AG09309 (cell line): Measurements from ENCODE around the gene SH3GL1.

Experiments used
- DNase-seq: peaks from one replicate; pipeline ENCODE4 v3.0.0-alpha.2; 2010; ENCODE audit warnings: low read depth
- H3K4me3 ChIP-seq: 2 replicates; pipeline ENCODE4 v1.5.1; 2011; ENCODE audit warnings: mild to moderate bottlenecking, low read depth, low read length, moderate library complexity; ENCODE audit not compliant: control insufficient read depth
- TF ChIP-seq, protein P1 (sequence below): IDR thresholded peaks from 2 replicates; pipeline ENCODE4 v1.5.1; 2011; ENCODE audit warnings: mild to moderate bottlenecking, low read depth, low read length, inconsistent platforms; ENCODE audit not compliant: insufficient read depth, control insufficient read depth; ENCODE audit errors: missing control alignments

Gene SH3GL1

GRCh38 chr19:4401769-4402170 lies 1.4 kb upstream of the SH3GL1 start:
- DNase-seq, result no peak
- TF ChIP-seq, protein P1, sequence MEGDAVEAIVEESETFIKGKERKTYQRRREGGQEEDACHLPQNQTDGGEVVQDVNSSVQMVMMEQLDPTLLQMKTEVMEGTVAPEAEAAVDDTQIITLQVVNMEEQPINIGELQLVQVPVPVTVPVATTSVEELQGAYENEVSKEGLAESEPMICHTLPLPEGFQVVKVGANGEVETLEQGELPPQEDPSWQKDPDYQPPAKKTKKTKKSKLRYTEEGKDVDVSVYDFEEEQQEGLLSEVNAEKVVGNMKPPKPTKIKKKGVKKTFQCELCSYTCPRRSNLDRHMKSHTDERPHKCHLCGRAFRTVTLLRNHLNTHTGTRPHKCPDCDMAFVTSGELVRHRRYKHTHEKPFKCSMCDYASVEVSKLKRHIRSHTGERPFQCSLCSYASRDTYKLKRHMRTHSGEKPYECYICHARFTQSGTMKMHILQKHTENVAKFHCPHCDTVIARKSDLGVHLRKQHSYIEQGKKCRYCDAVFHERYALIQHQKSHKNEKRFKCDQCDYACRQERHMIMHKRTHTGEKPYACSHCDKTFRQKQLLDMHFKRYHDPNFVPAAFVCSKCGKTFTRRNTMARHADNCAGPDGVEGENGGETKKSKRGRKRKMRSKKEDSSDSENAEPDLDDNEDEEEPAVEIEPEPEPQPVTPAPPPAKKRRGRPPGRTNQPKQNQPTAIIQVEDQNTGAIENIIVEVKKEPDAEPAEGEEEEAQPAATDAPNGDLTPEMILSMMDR, result no peak
- H3K4me3 ChIP-seq, result peak overlapping the region; percentile 27

DNA sequence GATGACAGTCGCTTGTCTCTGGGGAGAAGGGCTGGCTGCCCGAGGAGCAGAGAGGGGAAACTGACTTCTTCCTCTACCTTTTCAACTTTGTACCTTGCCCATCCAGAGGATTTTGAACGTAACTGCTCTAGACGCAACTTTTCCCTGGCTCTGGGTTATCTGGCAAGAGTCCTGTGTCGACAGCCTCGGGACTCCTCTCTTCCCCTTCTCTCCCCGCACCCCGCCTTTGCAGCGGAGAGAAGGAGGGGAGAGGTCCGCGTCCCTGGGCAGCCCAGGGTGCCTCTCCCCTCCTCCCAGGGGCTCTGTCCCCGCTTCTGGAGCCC lies 574 bp downstream of the SH3GL1 start:
- H3K4me3 ChIP-seq, result peak overlapping the region; percentile 87
- TF ChIP-seq, protein P1, result no peak
- DNase-seq, result no peak

- no peak overlapping the region for H3K4me3 ChIP-seq
- DNase-seq, result no peak
- TF ChIP-seq, protein P1, result no peak
These were observed 3.2 kb downstream of the SH3GL1 start for GRCh38 chr19:4396949-4397783.

GRCh38 chr19:4393947-4394590 lies 6.3 kb downstream of the SH3GL1 start:
- no peak for DNase-seq
- H3K4me3 ChIP-seq, result no peak overlapping the region
- TF ChIP-seq, protein P1, result no peak

GRCh38 chr19:4391701-4392483 lies 8.5 kb downstream of the SH3GL1 start:
- DNase-seq, result no peak
- TF ChIP-seq, protein P1, result no peak
- no peak overlapping the region for H3K4me3 ChIP-seq

DNA sequence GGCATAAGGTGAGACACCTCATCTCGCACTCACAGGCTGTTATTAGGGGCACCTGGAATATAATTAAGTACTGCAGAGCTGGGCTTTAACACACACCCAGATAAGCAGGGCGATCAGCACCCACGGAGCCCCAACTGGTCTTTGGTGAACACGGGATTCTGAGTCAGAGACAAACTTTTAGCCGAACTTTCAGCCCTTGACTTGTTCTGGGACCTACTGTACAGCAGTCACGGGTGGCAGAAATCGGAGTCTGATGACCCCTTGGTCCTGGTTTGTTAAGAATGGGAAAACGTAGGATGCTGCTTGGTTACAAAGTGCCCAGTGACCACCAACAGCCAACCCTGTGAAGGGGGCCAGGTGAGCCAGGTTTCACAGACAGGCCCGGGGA lies 9.0 kb downstream of the SH3GL1 start:
- TF ChIP-seq, protein P1, result no peak
- no peak overlapping the region for H3K4me3 ChIP-seq
- DNase-seq, result no peak
